OCI-LY1 (cell line): ENCODE measurements around the gene OR11A1.

ENCODE experiments used
- EZH2 ChIP-seq: fragments of 200-600 bp; sonication (generic), shearing (Covaris generic); IDR thresholded peaks from 2 replicates; pipeline ENCODE4 v1.8.0; 2017; ENCODE audit warnings: borderline replicate concordance, mixed run types, mild to moderate bottlenecking, antibody characterized with exemption, low read length, moderate library complexity, mixed read lengths
- TF ChIP-seq, protein P1 (sequence below): fragments of 200-600 bp; sonication (generic), shearing (Covaris generic); IDR thresholded peaks from 2 replicates; pipeline ENCODE4 v1.5.1; 2017; ENCODE audit warnings: mild to moderate bottlenecking, antibody characterized with exemption, low read length, moderate library complexity, mixed read lengths

- TF ChIP-seq, protein P1, sequence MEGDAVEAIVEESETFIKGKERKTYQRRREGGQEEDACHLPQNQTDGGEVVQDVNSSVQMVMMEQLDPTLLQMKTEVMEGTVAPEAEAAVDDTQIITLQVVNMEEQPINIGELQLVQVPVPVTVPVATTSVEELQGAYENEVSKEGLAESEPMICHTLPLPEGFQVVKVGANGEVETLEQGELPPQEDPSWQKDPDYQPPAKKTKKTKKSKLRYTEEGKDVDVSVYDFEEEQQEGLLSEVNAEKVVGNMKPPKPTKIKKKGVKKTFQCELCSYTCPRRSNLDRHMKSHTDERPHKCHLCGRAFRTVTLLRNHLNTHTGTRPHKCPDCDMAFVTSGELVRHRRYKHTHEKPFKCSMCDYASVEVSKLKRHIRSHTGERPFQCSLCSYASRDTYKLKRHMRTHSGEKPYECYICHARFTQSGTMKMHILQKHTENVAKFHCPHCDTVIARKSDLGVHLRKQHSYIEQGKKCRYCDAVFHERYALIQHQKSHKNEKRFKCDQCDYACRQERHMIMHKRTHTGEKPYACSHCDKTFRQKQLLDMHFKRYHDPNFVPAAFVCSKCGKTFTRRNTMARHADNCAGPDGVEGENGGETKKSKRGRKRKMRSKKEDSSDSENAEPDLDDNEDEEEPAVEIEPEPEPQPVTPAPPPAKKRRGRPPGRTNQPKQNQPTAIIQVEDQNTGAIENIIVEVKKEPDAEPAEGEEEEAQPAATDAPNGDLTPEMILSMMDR = no peak
- no peak for TF ChIP-seq EZH2
Observed at GRCh38 chr6:29424575-29424974, 32.3 kb downstream of the OR11A1 start.
